Thoracic aorta (tissue), 2 donors: ENCODE data around the gene ZNF503. TPM values are rescaled to one million over a fixed set of nuclear protein-coding genes. Genes with fewer than 3 reads are reported as not detected.

Source experiments
- ATAC-seq: fragments of 150-250 bp; one replicate; pipeline ENCODE4 v1.8.0; 2017; ENCODE audit warnings: low read depth; ENCODE audit not compliant: insufficient number of reproducible peaks, low FRiP score
- DNase-seq: peaks from one replicate; pipeline ENCODE4 v3.0.0-alpha.2; 2020; ENCODE audit warnings: low spot score
- H3K27ac ChIP-seq, 2 donors: fragments of 200-600 bp; sonication (generic); 1 replicate in 1 of 2; 2 replicates in 1 of 2; pipeline ENCODE4 v1.5.1; 2016; ENCODE audit warnings: mild to moderate bottlenecking in 2 of 2, moderate library complexity in 2 of 2
- H3K27me3 ChIP-seq: fragments of 200-600 bp; sonication (generic); replicated peaks from 2 replicates; pipeline ENCODE4 v1.6.0; 2016; ENCODE audit warnings: mild to moderate bottlenecking; ENCODE audit not compliant: insufficient read depth
- H3K36me3 ChIP-seq: fragments of 200-600 bp; sonication (generic); one replicate; pipeline ENCODE4 v1.5.1; 2016
- H3K4me1 ChIP-seq, 2 donors: fragments of 200-600 bp; sonication (generic); 1 replicate in 1 of 2; 2 replicates in 1 of 2; pipeline versions ENCODE4 v1.5.1 to v1.6.0; 2016; ENCODE audit warnings: low read depth in 2 of 2, mild to moderate bottlenecking in 1 of 2; ENCODE audit not compliant: control insufficient read depth in 1 of 2
- H3K4me3 ChIP-seq: fragments of 200-600 bp; sonication (generic); 2 replicates; pipeline ENCODE4 v1.5.1; 2016; ENCODE audit warnings: mild to moderate bottlenecking
- H3K9me3 ChIP-seq: fragments of 200-600 bp; sonication (generic); 2 replicates; pipeline ENCODE4 v1.5.1; 2016
- CTCF ChIP-seq: fragments of 200-600 bp; sonication (generic); IDR thresholded peaks from one replicate; pipeline ENCODE4 v1.5.1; 2019; ENCODE audit warnings: antibody characterized with exemption
- total RNA-seq, 2 donors: library from RNA; depleted of rRNA; stranded (reverse); fragments of >200 nt; gene quantifications; one replicate each; pipeline versions ENCODE4 v1.1.0 to v1.2.3, GENCODE V29; 2016

Gene ZNF503
- total RNA-seq, 2 donors from 2014 or later, result 28.8 to 42.3 TPM

GRCh38 chr10:75441196-75441595 lies 39.6 kb upstream of the ZNF503 start:
- Histone ChIP-seq H3K9me3 (peaks cover 6% of the 10 kb centered on the region), H3K4me1 (no peaks in the 10 kb centered on the region), H3K27me3 (no peaks in the 10 kb centered on the region), H3K4me3 (no peak overlapping the region), H3K27ac (no peak overlapping the region), H3K36me3 (no peaks in the 10 kb centered on the region)
- no peak for TF ChIP-seq CTCF
- ATAC-seq, result no peak
- no peak for DNase-seq

- no peak overlapping the region for H3K27ac ChIP-seq
- TF ChIP-seq CTCF, result no peak
- no peak overlapping the region for H3K4me3 ChIP-seq
- H3K9me3 ChIP-seq, result peaks cover 6% of the 10 kb centered on the region
- no peaks in the 10 kb centered on the region for H3K27me3 ChIP-seq
- ATAC-seq, result no peak
- no peaks in the 10 kb centered on the region for H3K36me3 ChIP-seq
- no peak for DNase-seq
- H3K4me1 ChIP-seq, result no peaks in the 10 kb centered on the region
Measured at GRCh38 chr10:75440271-75440793, 38.8 kb upstream of the ZNF503 start.

GRCh38 chr10:75439811-75440210 lies 38.2 kb upstream of the ZNF503 start:
- Histone ChIP-seq H3K9me3 (peaks cover 6% of the 10 kb centered on the region), H3K4me1 (no peaks in the 10 kb centered on the region), H3K4me3 (no peak overlapping the region), H3K27ac (no peak overlapping the region), H3K27me3 (no peaks in the 10 kb centered on the region), H3K36me3 (no peaks in the 10 kb centered on the region)
- no peak for TF ChIP-seq CTCF
- DNase-seq (no peak), ATAC-seq (no peak)

GRCh38 chr10:75438275-75438674 lies 36.7 kb upstream of the ZNF503 start:
- Histone ChIP-seq H3K27ac (no peak overlapping the region), H3K36me3 (no peaks in the 10 kb centered on the region), H3K27me3 (no peaks in the 10 kb centered on the region), H3K4me3 (no peak overlapping the region), H3K9me3 (peaks cover under 1% of the 10 kb centered on the region), H3K4me1 (no peaks in the 10 kb centered on the region)
- DNase-seq (no peak), ATAC-seq (no peak)
- TF ChIP-seq CTCF, result no peak

- no peak for DNase-seq
- H3K27ac ChIP-seq, result no peak overlapping the region
- ATAC-seq, result no peak
- no peaks in the 10 kb centered on the region for H3K27me3 ChIP-seq
- no peaks in the 10 kb centered on the region for H3K4me1 ChIP-seq
- no peak for TF ChIP-seq CTCF
- no peaks in the 10 kb centered on the region for H3K9me3 ChIP-seq
- H3K4me3 ChIP-seq, result no peak overlapping the region
- H3K36me3 ChIP-seq, result no peaks in the 10 kb centered on the region
Measured at GRCh38 chr10:75437693-75438092, 36.1 kb upstream of the ZNF503 start.
